HT1080 (cell line): ENCODE measurements around the gene DUS2. TPM values are rescaled to one million over a fixed set of nuclear protein-coding genes. Genes with fewer than 3 reads are reported as not detected.

Experiments used
- DNase-seq: peaks from one replicate; pipeline ENCODE4 v3.0.0-alpha.2; 2015; ENCODE audit warnings: low read depth
- total RNA-seq: library from RNA; depleted of rRNA; stranded (reverse); fragments of >200 nt; shearing (Covaris generic); gene quantifications from 2 replicates; pipeline ENCODE4 v1.2.3, GENCODE V29; 2014

Gene DUS2
- total RNA-seq, 1 experiment from 2014 or later = 18.2 TPM

DNA sequence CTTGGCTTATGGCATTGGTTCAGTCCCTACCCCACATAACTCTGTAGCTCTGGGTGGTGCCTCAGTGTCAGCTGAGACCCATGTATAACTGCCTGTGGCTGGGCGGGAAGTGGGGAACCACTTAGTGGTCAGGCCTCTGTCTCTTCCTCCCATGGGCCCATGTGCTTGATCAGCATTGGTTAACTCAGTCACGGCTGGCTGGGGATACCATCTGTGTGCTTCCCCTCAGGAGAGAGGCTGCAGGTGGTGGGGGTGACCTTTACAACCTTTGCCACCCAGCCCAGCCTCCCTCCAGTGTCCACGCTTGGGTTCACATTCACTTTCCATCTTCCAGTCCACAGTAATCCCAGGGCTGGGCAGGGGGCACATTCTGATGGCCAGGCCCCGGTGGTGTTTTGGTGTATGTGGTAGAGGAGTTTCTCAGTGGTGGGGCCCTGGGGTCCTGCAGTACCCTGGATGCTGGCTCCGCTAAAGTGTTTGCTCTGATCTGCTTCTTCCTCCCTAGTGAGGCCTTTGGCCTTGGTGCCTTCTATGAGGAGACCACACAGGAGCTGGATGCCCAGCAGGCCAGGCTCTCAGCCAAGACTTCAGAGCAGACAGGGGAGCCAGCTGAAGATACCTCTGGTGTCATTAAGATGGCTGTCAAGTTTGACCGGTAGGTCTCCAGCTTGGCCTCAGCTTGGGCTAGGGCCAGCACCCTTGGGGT is 51.9 kb downstream of the DUS2 start:
- no peak for DNase-seq

DNA sequence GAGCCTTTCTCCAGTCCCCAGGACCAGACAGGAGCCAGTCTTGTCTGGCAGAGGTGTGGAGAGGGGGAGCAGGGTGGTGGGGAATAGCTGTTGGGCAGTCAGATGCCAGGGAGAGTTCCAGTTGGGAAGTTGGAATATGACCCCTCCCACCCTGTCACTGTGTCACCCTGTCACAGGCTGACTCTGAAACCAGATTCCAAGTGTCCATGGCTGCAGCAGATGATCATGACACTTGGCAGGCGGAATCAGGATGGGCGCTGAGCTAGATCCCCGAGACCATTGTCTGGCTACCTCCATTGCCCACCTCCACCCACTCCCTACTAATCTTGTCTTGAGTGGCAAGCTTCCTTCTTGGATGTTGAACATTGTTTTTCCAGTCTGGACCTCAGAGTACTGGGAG is 52.9 kb downstream of the DUS2 start:
- no peak for DNase-seq

DNA sequence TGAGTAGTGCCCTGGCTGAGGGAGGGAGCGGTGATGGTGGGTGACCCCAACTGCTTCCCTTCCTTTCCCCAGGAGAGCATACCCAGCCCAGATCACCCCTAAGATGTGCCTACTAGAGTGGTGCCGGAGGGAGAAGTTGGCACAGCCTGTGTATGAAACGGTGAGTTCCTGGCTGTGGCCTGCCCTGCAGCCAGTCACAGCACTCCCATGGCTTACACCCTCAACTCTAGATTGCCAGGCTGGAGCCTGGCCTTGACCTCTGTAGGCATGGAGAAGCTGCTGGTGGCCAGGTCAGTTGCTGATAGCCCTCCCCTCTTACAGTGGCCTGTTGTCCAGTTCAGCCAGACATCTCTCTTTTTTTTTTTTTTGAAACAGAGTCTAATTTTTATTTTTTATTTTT is 53.5 kb downstream of the DUS2 start:
- DNase-seq = no peak

- no peak for DNase-seq
These were observed 55.0 kb downstream of the DUS2 start for GRCh38 chr16:68077866-68078700.

DNA sequence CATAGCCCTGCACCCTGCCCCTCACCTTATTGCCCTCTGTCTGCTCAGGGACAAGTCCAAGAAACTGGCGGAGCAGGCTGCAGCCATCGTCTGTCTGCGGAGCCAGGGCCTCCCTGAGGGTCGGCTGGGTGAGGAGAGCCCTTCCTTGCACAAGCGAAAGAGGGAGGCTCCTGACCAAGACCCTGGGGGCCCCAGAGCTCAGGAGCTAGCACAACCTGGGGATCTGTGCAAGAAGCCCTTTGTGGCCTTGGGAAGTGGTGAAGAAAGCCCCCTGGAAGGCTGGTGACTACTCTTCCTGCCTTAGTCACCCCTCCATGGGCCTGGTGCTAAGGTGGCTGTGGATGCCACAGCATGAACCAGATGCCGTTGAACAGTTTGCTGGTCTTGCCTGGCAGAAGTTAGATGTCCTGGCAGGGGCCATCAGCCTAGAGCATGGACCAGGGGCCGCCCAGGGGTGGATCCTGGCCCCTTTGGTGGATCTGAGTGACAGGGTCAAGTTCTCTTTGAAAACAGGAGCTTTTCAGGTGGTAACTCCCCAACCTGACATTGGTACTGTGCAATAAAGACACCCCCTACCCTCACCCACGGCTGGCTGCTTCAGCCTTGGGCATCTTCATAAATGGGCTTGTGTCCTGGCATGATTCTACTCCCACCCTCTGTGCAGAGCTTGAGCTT is 55.8 kb downstream of the DUS2 start:
- DNase-seq = no peak

DNA sequence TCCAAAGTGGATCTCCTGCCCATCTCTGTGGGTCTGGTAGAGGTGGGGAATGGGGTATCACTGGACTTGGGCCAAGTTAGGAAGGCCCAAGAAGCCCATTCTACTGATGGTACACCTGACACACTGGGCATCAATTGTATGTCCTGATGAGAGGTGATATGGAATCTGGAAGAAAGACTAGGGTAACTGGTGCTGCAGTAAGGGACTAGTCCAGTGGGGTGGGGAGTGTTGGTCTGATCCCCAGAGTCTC is 56.2 kb downstream of the DUS2 start:
- DNase-seq = no peak

DNA sequence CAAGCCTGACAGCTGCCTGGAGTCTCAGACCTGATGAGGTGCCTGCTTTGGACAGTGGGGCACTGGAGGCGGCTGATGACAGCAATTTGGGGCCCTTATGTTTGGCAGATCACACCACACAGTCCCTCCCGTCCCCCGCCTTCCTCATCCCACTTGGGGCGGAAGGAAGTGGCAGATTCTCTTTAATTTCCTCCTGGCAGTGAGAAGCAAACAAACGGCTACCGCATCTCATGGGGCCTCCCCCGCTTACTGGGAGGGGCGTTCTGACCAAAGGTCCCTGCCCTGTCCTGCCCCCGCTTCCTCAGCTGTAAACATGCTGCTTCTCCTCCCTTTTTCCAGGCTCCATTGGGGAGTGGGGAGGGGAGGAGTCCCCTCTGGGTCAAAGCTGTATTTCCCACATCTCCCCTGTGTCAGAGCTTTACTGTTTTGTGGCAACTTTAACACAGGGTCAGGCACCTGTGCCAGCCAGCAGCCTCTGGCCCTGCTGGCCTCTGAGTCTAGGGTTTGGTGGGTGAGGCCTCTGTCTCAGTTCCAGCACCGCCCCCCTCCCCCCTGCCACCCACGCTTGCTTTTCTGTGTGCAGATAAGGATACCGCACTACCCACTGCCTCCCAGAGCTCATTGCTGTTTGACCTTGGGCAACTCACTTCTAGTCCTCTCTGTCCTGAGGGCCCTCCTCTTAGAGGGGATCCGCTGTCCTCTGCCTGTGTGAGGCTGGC is 56.7 kb downstream of the DUS2 start:
- DNase-seq = no peak

DNA sequence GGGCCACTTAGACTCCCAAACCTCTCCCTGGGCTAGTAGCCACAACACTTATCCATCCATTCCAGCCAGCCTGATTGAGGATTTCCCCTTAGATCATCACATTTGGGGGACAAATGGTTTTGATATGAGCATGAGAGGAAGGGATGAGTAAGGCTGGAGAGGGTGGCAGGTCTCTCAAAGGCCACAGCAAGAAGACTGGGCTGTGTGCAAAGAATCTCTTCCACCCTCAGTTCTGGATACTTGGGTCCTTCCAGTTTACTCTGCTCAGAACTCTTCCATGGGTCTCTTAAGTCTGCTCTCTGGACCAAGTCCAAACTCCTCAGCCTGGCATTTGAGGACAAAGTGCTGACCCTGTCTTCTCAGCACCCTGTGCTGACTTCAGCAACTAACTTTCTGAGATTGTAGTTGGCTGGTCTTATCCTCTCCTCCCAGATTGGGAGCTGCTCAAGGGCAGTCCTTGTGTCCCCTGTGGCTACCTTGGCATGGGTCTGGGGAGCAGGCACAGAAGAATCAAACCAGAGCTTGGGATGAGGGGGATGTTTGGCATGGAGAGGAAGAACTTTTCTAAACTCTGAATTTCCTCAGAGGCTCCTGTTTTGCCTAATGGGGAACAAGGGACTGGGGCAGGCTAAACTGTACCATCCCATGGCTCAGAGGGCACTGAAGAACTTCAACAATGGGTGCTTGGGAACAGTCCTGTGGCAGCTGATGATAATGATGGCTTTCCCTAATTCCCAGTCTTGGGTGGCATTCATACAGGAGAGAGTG is 59.0 kb downstream of the DUS2 start:
- DNase-seq = no peak

DNA sequence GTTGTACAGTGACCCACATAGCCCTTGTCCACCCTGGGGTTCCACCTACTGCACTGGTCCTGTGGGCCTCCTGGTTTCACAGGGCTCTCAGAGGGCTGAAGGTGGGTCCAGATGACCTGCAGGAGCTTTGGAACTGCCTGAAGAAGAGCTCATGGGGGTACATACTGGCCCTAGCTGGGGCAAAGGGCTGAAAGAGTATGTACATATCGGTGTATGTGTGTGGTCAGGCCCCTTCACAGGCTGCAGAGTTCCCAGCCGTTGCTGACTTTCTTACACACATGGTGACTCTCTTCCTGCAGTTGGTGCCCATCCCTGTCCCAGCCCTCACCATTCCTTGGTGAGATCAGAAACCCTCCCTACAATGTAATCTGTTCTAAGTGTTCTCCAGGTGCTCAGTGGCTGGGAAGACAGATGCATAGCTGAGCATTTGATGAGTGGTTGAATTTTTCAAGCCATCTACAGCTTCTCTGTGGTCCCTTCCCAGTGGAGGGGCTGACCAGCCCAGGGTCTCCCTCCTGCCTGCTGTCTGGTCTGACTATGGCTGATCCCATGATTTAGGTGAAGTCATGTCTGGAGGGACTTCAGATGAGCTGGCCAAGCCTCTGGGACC is 59.6 kb downstream of the DUS2 start:
- DNase-seq = no peak

DNA sequence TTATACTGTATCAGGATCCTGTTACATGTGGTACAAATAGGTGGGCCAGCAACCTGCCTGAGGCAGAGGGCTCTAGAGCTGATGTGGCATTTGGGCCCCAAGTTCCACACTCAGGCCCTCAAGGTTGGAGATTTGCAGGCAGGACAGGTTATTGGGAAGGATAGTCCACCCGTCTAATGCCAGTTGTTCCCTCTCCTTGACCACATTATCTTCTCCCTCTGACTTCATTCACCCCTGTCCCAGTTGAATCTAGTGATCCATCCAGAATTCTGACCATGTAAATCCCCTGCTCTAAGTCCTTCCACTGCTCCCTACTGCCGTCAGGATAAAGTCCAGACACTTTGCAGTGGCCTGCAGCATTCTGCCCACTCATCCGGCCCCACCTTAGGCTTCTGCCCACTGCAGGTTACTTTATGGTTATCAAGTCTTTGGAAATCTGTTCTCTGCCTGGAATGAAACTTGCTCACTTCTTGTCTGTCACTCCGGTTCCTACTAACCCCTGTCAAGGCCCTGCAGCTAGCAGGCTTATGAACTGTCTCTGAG is 60.2 kb downstream of the DUS2 start:
- DNase-seq = no peak

DNA sequence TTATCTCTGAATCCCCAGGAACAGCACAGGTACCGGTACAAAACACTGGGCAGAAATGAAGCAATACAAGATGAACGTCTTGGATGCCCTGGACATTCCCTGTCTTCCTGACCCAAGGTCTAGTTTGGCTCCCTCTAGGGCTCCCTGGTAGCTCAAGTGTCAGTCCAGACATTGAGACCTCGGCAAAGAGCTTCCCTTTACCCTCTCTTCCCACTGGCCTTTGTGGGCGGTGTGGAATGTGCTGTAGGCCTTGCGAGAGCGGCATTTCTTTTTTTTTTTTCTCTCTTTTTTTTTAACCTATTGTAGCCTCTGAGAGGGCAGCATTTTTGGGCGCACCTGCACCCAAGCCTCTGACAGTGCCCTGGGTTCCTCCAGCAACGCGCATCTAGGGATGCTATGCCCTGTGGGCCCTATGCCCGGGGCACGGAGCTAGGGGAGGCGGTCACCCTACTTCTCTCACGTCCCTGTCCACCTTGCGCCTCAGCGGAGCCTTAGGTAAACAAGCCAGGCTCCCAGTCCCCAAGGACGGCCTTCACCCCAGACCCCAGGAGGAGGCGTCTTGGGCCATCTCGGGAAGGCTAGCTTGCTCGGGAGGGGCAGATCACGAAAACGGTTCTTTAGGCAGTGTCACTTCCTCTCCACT is 60.9 kb downstream of the DUS2 start:
- DNase-seq = no peak

DNA sequence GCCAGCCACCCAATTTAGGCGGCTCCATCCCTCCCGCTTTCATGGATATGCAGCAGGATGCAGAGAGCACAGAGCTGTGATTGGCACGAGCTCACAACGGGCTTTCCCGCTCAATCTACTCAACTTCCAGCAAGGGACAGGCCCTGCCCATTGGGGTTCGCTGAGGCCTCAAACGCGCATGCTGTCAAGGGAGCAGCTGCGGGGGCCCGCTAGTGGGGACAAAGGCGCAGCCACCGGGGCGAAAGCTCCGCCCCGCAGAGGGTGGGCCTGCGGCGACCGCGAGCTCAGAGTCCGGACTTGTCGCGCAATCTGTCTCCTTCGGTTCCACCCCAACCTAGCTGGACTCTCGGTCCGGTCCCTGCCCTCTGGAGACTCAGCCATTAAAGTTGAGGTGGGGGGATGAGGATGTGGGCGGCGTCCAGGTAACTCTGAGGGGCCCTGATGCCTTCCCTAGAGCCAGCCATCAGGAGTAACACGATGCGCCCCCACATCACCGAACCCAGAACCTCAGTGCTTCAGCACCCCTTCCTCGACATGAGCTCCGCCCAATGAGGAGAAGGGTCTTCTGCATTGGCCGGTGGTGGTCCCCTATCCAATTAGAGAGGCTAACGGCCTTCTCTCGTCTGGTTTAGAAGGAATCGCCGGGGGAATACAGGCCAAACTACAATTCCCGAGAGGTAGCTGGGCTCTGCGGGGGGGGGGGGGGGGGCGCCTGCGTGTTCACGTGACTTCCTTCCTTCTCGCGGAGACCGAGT is 61.6 kb downstream of the DUS2 start:
- DNase-seq = peak; percentile 89

- DNase-seq = peak; percentile 60
These were observed 62.4 kb downstream of the DUS2 start, which contains the start of gene NFATC3 for GRCh38 chr16:68085259-68086071. Gene NFATC3 (plus strand): TSS chr16:68085370. CDS start chr16:68085682, 312 bp downstream.

- DNase-seq = peak; percentile 45
These were observed 63.3 kb downstream of the DUS2 start for GRCh38 chr16:68086336-68086841.

DNA sequence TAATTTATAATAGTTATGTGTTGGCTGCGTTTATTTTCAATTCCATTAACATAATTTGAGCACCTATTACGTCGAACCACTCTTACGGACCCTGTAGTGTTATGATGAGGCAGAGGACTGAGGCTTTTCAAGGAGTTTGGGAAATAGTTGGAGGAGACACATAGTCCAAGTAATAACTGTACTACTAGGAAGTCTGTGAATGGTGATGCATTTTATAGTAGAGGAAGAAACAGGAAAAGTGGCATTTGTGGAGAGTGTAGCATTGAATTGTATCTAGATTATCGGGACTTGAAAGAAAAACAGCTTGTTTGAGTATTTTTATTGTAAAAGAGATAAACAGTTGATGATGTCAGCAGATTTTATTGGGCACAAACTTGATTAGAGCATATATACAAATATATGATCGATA is 63.8 kb downstream of the DUS2 start:
- peak; percentile 16 for DNase-seq

DNA sequence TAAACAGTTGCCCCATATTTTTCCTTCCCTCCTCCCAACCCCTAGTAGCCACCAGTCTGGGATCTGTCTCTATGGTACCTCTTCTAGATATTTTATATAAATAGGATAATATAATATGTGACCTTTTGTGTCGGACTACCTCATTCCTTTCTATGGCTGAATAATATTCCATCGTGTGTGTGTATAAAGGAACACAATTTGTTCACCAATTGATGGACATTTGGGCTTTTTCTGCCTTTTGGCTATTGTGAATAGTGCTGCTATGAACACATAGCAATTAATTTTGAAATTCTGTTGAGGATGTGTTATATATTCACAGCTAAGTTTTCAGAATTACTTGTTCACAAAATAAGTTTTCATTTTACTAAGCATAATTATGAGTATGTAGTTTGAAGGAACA is 64.6 kb downstream of the DUS2 start:
- no peak for DNase-seq

- no peak for DNase-seq
These were observed 65.3 kb downstream of the DUS2 start for GRCh38 chr16:68088130-68088972.
